ENCODE measurements around the gene KCNIP3.
A peak's percentile ranks its signal among the peaks of the same experiment; 100 is the strongest.

KCNIP3 gene

DNA sequence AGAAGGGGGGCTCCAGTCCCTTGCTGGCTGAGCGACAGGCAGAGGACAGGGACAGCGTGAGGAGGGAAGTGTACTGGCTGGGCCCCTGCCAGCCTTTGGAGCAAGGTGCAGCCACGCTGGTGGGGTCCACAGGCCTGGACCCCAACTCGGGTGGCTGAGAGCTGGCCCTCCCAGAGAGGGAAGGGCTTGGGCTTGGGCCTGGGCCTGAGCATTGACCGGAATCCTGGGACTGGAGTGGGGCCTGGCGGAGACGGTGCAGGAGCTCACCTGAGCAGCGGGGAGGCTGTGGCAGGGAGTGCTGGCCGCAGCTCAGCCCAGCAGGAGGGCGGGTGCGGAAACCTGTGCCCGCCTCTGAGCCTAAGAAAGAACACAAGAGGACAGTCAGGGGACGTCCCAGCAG is 27.9 kb downstream of the KCNIP3 start:
- ChIA-PET POLR2A (no interaction called here), CTCF (interaction anchor here (0.6 to 2.5 kb wide), 2 partner anchors 20 to 77 kb away, joined by 3 to 9 read pairs; no protein-coding TSS in a partner anchor)
- Histone ChIP-seq H3K4me1 (ENCODE audit: control insufficient read depth, insufficient read depth, low read length) (no peaks in the 10 kb centered on the region), H3K4me3 (ENCODE audit: low read depth, low read length) (no peak overlapping the region), H3K27ac (ENCODE audit: extremely low read depth, low read depth, low read length) (no peak overlapping the region), H3K9me3 (ENCODE audit: control insufficient read depth, insufficient read depth, low read depth, low read length) (no peaks in the 10 kb centered on the region), H3K36me3 (ENCODE audit: control insufficient read depth in 2 of 2, insufficient read depth in 1 of 2, low read length in 2 of 2) (no peaks in the 10 kb centered on the region)
- TF ChIP-seq, protein P1, sequence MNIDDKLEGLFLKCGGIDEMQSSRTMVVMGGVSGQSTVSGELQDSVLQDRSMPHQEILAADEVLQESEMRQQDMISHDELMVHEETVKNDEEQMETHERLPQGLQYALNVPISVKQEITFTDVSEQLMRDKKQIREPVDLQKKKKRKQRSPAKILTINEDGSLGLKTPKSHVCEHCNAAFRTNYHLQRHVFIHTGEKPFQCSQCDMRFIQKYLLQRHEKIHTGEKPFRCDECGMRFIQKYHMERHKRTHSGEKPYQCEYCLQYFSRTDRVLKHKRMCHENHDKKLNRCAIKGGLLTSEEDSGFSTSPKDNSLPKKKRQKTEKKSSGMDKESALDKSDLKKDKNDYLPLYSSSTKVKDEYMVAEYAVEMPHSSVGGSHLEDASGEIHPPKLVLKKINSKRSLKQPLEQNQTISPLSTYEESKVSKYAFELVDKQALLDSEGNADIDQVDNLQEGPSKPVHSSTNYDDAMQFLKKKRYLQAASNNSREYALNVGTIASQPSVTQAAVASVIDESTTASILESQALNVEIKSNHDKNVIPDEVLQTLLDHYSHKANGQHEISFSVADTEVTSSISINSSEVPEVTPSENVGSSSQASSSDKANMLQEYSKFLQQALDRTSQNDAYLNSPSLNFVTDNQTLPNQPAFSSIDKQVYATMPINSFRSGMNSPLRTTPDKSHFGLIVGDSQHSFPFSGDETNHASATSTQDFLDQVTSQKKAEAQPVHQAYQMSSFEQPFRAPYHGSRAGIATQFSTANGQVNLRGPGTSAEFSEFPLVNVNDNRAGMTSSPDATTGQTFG (tag by site-specific recombination; IDR thresholded peaks at IDR 0.05; ENCODE audit: borderline replicate concordance) = no peak
- TF ChIP-seq, protein P2, sequence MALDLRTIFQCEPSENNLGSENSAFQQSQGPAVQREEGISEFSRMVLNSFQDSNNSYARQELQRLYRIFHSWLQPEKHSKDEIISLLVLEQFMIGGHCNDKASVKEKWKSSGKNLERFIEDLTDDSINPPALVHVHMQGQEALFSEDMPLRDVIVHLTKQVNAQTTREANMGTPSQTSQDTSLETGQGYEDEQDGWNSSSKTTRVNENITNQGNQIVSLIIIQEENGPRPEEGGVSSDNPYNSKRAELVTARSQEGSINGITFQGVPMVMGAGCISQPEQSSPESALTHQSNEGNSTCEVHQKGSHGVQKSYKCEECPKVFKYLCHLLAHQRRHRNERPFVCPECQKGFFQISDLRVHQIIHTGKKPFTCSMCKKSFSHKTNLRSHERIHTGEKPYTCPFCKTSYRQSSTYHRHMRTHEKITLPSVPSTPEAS (tag by site-specific recombination; IDR thresholded peaks at IDR 0.05) = no peak
- TF ChIP-seq, protein P3, sequence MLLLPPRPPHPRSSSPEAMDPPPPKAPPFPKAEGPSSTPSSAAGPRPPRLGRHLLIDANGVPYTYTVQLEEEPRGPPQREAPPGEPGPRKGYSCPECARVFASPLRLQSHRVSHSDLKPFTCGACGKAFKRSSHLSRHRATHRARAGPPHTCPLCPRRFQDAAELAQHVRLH (tag by site-specific recombination; IDR thresholded peaks at IDR 0.05) = no peak
- TF ChIP-seq, protein P4, sequence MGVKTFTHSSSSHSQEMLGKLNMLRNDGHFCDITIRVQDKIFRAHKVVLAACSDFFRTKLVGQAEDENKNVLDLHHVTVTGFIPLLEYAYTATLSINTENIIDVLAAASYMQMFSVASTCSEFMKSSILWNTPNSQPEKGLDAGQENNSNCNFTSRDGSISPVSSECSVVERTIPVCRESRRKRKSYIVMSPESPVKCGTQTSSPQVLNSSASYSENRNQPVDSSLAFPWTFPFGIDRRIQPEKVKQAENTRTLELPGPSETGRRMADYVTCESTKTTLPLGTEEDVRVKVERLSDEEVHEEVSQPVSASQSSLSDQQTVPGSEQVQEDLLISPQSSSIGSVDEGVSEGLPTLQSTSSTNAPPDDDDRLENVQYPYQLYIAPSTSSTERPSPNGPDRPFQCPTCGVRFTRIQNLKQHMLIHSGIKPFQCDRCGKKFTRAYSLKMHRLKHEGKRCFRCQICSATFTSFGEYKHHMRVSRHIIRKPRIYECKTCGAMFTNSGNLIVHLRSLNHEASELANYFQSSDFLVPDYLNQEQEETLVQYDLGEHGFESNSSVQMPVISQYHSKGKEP (tag by site-specific recombination; IDR thresholded peaks at IDR 0.05) = no peak
- TF ChIP-seq ZNF571 (tag by site-specific recombination; IDR thresholded peaks at IDR 0.05) (no peak), ZNF114 (tag by site-specific recombination; IDR thresholded peaks at IDR 0.05) (no peak), ZNF585B (tag by site-specific recombination; IDR thresholded peaks at IDR 0.05) (no peak)

DNA sequence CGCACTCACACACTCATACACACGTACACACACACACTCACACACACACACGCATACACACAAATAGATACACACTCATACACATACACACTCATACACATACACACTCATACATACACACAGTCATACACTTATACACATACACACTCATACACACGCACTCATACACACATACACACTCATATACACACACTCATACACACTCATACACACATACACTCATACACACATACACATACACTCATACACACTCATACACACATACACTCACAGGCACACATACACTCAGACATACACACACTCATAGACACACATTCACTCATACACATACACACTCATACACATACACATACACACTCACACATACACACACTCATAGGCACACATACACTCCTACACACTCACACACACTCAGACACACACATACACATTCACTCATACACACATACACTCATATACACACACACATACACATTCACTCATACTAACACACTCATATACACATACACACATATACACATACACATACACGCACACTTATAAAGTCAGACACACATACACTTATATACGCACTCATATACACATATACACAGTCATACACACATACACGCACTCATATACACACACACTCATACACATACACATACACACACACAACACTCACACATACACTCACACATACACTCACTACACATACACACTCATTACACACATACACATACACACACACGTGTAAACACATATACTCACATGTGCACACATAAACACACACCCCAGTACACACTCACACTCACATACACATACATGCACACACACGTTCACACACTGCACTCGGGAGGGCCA is 28.7 kb downstream of the KCNIP3 start:
- ChIA-PET CTCF (interaction anchor here (0.6 kb wide), 1 partner anchor 76 kb away, joined by 3 read pairs; no protein-coding TSS in a partner anchor), POLR2A (no interaction called here)
- Histone ChIP-seq H3K27ac (ENCODE audit: extremely low read depth, low read depth, low read length) (no peak overlapping the region), H3K36me3 (ENCODE audit: control insufficient read depth in 2 of 2, insufficient read depth in 1 of 2, low read length in 2 of 2) (no peaks in the 10 kb centered on the region), H3K4me1 (ENCODE audit: control insufficient read depth, insufficient read depth, low read length) (peaks cover 7% of the 10 kb centered on the region; the same call in 1 of the 2 replicates), H3K4me3 (ENCODE audit: low read depth, low read length) (no peak overlapping the region), H3K9me3 (ENCODE audit: control insufficient read depth, insufficient read depth, low read depth, low read length) (no peaks in the 10 kb centered on the region)
- TF ChIP-seq, protein P5, sequence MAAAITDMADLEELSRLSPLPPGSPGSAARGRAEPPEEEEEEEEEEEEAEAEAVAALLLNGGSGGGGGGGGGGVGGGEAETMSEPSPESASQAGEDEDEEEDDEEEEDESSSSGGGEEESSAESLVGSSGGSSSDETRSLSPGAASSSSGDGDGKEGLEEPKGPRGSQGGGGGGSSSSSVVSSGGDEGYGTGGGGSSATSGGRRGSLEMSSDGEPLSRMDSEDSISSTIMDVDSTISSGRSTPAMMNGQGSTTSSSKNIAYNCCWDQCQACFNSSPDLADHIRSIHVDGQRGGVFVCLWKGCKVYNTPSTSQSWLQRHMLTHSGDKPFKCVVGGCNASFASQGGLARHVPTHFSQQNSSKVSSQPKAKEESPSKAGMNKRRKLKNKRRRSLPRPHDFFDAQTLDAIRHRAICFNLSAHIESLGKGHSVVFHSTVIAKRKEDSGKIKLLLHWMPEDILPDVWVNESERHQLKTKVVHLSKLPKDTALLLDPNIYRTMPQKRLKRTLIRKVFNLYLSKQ (tag by site-specific recombination; IDR thresholded peaks at IDR 0.05; ENCODE audit: borderline replicate concordance) = no peak
- no peak for TF ChIP-seq ZNF791 (tag by site-specific recombination; IDR thresholded peaks at IDR 0.05)
- TF ChIP-seq ZFP41 (tag by site-specific recombination; IDR thresholded peaks at IDR 0.05; ENCODE audit: borderline replicate concordance) = 0 out of 2 replicates have a peak, but pooled peaks have one; percentile 4
- no peak for TF ChIP-seq ZNF121 (tag by site-specific recombination; IDR thresholded peaks at IDR 0.05)
- TF ChIP-seq ZBTB48 (tag by site-specific recombination; IDR thresholded peaks at IDR 0.05) = 0 out of 2 replicates have a peak, but pooled peaks have one; percentile 27
- TF ChIP-seq ZNF521 (tag by site-specific recombination; IDR thresholded peaks at IDR 0.05) = peak; percentile 85
- TF ChIP-seq ZNF292 (tag by site-specific recombination; IDR thresholded peaks at IDR 0.05; ENCODE audit: borderline replicate concordance, low read depth) = no peak
- TF ChIP-seq, protein P6, sequence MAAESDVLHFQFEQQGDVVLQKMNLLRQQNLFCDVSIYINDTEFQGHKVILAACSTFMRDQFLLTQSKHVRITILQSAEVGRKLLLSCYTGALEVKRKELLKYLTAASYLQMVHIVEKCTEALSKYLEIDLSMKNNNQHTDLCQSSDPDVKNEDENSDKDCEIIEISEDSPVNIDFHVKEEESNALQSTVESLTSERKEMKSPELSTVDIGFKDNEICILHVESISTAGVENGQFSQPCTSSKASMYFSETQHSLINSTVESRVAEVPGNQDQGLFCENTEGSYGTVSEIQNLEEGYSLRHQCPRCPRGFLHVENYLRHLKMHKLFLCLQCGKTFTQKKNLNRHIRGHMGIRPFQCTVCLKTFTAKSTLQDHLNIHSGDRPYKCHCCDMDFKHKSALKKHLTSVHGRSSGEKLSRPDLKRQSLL (tag by site-specific recombination; IDR thresholded peaks at IDR 0.05) = no peak
- TF ChIP-seq ZNF544 (tag by site-specific recombination; IDR thresholded peaks at IDR 0.05) = peak; percentile 14; the same call in 1 of the 2 replicates
- no peak for TF ChIP-seq ZNF626 (tag by site-specific recombination; IDR thresholded peaks at IDR 0.05)
- TF ChIP-seq, protein P7, sequence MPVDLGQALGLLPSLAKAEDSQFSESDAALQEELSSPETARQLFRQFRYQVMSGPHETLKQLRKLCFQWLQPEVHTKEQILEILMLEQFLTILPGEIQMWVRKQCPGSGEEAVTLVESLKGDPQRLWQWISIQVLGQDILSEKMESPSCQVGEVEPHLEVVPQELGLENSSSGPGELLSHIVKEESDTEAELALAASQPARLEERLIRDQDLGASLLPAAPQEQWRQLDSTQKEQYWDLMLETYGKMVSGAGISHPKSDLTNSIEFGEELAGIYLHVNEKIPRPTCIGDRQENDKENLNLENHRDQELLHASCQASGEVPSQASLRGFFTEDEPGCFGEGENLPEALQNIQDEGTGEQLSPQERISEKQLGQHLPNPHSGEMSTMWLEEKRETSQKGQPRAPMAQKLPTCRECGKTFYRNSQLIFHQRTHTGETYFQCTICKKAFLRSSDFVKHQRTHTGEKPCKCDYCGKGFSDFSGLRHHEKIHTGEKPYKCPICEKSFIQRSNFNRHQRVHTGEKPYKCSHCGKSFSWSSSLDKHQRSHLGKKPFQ (tag by site-specific recombination; IDR thresholded peaks at IDR 0.05) = peak; percentile 47; the same call in 1 of the 2 replicates
- TF ChIP-seq, protein P2 (tag by site-specific recombination; IDR thresholded peaks at IDR 0.05) = peak; percentile 78
- TF ChIP-seq, protein P8, sequence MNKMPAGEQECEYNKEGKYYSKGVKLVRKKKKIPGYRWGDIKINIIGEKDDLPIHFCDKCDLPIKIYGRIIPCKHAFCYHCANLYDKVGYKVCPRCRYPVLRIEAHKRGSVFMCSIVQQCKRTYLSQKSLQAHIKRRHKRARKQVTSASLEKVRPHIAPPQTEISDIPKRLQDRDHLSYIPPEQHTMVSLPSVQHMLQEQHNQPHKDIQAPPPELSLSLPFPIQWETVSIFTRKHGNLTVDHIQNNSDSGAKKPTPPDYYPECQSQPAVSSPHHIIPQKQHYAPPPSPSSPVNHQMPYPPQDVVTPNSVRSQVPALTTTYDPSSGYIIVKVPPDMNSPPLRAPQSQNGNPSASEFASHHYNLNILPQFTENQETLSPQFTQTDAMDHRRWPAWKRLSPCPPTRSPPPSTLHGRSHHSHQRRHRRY (tag by site-specific recombination; IDR thresholded peaks at IDR 0.05) = no peak
